GM18505 (cell line): ENCODE data around the gene COL18A1.
"Not testable (repeated sequence)": the region's sequence is repeated elsewhere in the genome, so short reads cannot be mapped to it uniquely, and the experiment has no call there.

Experiments
- ATAC-seq: cut with Tn5 transposase; IDR thresholded peaks from one replicate; pipeline ENCODE4 v1.9.1; 2021; ENCODE audit not compliant: unreplicated experiment
- POLR2A ChIP-seq: IDR thresholded peaks from 4 replicates; pipeline ENCODE4 v1.6.1; 2011; ENCODE audit warnings: borderline replicate concordance; ENCODE audit not compliant: insufficient read depth, insufficient read length; ENCODE audit errors: extremely low read depth

The COL18A1 gene

GRCh38 chr21:45492765-45493164 lies 87.8 kb downstream of the COL18A1 start:
- no peak for TF ChIP-seq POLR2A

GRCh38 chr21:45493401-45494001 lies 88.5 kb downstream of the COL18A1 start:
- no peak for ATAC-seq
- no peak for TF ChIP-seq POLR2A

More at GRCh38 chr21:45492765-45493164, 87.8 kb downstream of the COL18A1 start:
- ATAC-seq = no peak

GRCh38 chr21:45494135-45494850 lies 89.3 kb downstream of the COL18A1 start:
- no peak for ATAC-seq
- no peak for TF ChIP-seq POLR2A

- TF ChIP-seq POLR2A = no peak
- ATAC-seq = no peak
These were observed 90.1 kb downstream of the COL18A1 start for GRCh38 chr21:45494851-45495680.

GRCh38 chr21:45496151-45496967 lies 91.4 kb downstream of the COL18A1 start:
- no peak for TF ChIP-seq POLR2A
- no peak for ATAC-seq

- TF ChIP-seq POLR2A = no peak
- no peak for ATAC-seq
These were observed 92.2 kb downstream of the COL18A1 start for GRCh38 chr21:45496968-45497845.

- no peak for TF ChIP-seq POLR2A
- ATAC-seq = no peak
These were observed 93.1 kb downstream of the COL18A1 start for GRCh38 chr21:45497846-45498645.

- no peak for ATAC-seq
These were observed 93.7 kb downstream of the COL18A1 start for GRCh38 chr21:45498646-45499000.

GRCh38 chr21:45499201-45499750 lies 94.3 kb downstream of the COL18A1 start:
- no peak for ATAC-seq
- TF ChIP-seq POLR2A = no peak

More at GRCh38 chr21:45498646-45499000, 93.7 kb downstream of the COL18A1 start:
- TF ChIP-seq POLR2A = no peak

GRCh38 chr21:45499970-45500577 lies 95.1 kb downstream of the COL18A1 start:
- no peak for TF ChIP-seq POLR2A
- no peak for ATAC-seq

GRCh38 chr21:45501081-45502005 lies 96.4 kb downstream of the COL18A1 start:
- ATAC-seq = not testable (repeated sequence)
